GM18511 (cell line): Measurements from ENCODE around the gene TBC1D22A.
"Not testable (repeated sequence)": the region's sequence is repeated elsewhere in the genome, so short reads cannot be mapped to it uniquely, and the experiment has no call there.

Experiments used
- ATAC-seq: cut with Tn5 transposase; IDR thresholded peaks from one replicate; pipeline ENCODE4 v1.9.1; 2021; ENCODE audit warnings: mild to moderate bottlenecking, moderate library complexity; ENCODE audit not compliant: unreplicated experiment

TBC1D22A gene

DNA sequence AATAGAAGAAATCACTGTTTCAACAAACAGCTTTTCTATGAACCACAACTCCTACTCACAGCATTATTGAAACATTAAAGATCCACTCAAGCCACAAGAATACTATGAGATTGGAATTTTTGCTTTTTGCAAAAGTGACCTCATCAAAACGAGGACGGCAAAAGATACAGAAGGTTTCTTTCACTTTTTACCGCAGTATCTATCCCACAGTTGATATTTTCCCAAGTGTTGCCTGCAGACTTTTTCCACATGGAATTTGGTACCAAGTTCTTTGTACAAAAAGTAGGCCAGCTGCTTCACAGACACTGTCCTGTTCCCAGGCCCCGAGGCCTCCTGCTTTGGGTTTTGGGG is 204.0 kb downstream of the TBC1D22A start:
- no peak for ATAC-seq

- no peak for ATAC-seq
Measured at GRCh38 chr22:46966846-46967245, 204.4 kb downstream of the TBC1D22A start.

GRCh38 chr22:46967445-46968358 is 205.3 kb downstream of the TBC1D22A start:
- no peak for ATAC-seq

DNA sequence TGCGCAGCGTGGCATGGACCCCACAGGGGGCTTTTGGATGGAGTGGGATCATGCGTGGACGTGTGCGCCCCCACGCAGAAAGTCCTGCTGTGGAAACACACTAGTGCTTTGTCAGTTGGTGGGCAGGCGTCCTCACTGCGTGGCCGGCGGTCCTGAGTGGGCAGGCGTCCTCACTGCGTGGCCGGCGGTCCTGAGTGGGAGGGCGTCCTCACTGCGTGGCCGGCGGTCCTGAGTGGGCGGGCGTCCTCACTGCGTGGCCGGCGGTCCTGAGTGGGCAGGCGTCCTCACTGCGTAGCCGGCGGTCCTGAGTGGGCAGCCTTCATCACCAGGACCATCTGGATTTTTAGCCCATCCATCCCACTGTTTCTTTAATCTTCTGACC is 205.9 kb downstream of the TBC1D22A start:
- ATAC-seq, result no peak

- ATAC-seq, result no peak
Measured at GRCh38 chr22:46968848-46969247, 206.4 kb downstream of the TBC1D22A start.

DNA sequence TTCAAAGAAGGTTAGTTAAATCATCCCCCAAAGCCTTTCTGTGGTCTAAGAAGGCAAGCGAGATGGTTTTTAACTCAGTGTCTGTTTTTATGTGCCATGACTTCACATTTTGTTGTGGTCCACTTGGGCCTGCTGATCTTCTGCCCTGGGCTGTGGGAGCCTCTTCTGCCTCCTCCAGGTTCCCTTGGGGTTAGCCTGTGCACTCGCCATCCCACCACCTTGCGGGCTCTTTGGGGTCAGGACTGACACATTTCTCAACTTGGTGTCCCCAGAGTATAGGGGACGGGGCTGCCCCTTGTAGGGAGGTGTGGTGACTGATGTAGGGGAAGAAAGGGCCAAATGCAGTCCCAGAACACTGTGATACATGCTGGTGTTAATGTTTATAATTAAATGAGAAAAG is 207.0 kb downstream of the TBC1D22A start:
- ATAC-seq, result peak; percentile 91

DNA sequence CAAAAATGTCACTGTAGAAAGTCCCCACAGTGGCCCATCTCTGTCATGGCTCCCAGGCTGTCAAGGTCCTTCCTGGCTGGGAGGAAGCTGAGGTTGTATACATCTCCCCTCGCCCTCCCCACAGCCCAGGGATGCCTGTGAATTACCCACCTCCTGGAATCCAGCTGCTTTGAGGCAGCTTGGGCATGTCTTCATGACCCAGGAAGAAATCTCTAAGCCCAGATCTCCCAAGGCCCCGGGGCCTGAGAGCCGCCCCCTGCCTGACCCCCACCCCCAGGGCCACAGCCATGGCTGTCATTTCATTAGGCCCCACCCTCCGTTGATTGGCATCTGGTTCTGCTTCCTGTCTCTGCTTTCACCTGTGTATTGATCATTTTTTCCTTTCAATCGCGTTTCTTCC is 207.5 kb downstream of the TBC1D22A start:
- peak; percentile 32 for ATAC-seq

GRCh38 chr22:46970411-46971098 is 208.1 kb downstream of the TBC1D22A start:
- ATAC-seq, result no peak

GRCh38 chr22:46971099-46971763 is 208.8 kb downstream of the TBC1D22A start:
- no peak for ATAC-seq

DNA sequence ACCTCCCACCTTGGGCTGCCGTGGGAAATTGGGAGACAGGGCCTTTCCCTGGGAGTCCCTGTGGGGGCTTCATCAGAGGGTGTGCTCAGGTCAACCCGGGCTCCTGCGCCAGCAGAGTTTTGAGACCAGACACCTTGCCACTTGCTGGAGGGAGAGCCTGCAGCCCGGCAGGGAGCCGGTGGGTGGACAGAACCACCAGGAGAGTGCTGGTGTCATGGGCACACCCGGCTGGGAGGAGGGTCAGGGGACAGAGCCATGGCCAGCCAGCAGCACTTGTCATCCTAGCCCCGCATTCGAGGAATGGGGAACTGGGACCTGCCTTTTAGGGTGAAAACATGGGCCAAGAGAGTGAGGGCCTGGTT is 209.3 kb downstream of the TBC1D22A start:
- ATAC-seq, result no peak

DNA sequence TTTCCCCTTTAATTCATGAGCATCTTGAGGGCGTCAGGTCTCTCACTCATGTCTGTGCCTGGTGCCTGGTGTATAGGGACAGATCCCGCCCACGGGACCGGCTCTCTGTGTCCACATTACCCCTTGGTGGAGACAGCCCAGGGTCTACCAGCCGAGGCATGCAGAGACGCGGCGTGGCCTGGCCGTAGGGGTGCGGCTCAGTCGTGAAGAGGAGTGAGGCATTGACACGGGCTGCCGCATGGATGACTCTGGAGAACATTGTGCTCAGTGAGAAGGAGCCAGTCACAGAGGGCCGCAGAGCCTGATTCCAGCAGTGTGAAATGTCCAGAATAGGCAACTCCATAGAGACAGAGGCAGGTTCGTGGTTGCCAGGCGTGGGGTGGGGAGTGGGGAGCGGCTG is 209.8 kb downstream of the TBC1D22A start:
- ATAC-seq, result no peak

GRCh38 chr22:46972901-46973831 is 210.7 kb downstream of the TBC1D22A start:
- no peak for ATAC-seq

GRCh38 chr22:46974077-46974476 is 211.6 kb downstream of the TBC1D22A start:
- ATAC-seq, result no peak

GRCh38 chr22:46974631-46975585 is 212.5 kb downstream of the TBC1D22A start:
- ATAC-seq, result no peak

DNA sequence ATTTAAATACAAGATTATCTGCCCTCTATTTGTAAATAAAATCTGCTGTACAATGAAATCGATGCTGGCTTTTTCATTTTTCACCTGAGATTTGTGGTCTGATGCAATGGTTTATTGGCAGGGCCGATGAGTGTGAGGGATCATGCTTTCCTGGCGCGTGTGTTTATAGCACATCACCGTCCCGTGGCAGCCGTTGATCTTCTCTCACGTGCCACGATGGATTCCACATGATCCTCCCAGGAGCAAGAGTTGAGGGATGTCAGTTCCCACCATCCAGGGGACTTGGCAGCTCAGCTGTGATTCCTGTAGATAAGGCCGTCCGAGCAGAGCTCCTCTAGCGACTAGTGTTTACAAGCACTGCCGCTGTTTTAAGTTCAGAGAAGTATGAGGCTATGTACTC is 213.7 kb downstream of the TBC1D22A start:
- ATAC-seq, result no peak

- no peak for ATAC-seq
Measured at GRCh38 chr22:46976598-46976997, 214.1 kb downstream of the TBC1D22A start.

- ATAC-seq, result no peak
Measured at GRCh38 chr22:46977656-46978343, 215.3 kb downstream of the TBC1D22A start.

DNA sequence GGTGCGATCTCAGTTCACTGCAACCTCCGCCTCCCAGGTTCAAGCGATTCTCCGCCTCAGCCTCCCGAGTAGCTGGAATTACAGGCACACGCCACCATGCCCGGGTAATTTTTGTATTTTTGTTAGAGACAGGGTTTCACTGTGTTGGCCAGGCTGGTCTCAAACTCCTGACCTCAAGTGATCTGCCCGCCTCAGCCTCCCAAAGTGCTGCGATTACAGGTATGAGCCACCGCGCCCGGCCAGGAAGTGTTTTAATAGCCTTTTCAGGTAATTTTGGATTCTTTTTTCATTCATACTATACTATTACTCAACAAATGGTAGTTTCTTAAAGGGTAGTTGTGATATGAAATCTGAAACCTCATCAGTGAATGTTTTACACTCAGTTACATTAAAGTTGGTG is 216.2 kb downstream of the TBC1D22A start:
- ATAC-seq, result not testable (repeated sequence)

- no peak for ATAC-seq
Measured at GRCh38 chr22:46979506-46979905, 217.1 kb downstream of the TBC1D22A start.
